GM23338 (cell line): ENCODE results near the gene TSPEAR. TPM values are rescaled to one million over a fixed set of nuclear protein-coding genes. Genes with fewer than 3 reads are reported as not detected.

ENCODE experiments used
- ATAC-seq: fragments of 200-7000 bp; cut with Tn5 transposase; 3 replicates; pipeline ENCODE4 v1.9.1; 2020
- DNase-seq: peaks from one replicate; pipeline ENCODE4 v3.0.0-alpha.2; 2015; ENCODE audit warnings: low spot score
- H2AFZ ChIP-seq: fragments of 200-600 bp; sonication (generic); 2 replicates; pipeline ENCODE4 v1.8.0; 2016; ENCODE audit warnings: antibody characterized with exemption, mild to moderate bottlenecking, moderate library complexity
- H3F3A ChIP-seq: fragments of 200-600 bp; sonication (generic); replicated peaks from 2 replicates; pipeline ENCODE4 v1.8.0; 2017; ENCODE audit warnings: antibody characterized with exemption, mixed run types, low read depth
- H3K27ac ChIP-seq: fragments of 200-600 bp; sonication (generic); 2 replicates; pipeline ENCODE4 v1.6.1; 2016; ENCODE audit warnings: low read depth
- H3K27me3 ChIP-seq: fragments of 200-600 bp; sonication (generic); 2 replicates; pipeline ENCODE4 v1.8.0; 2016; ENCODE audit warnings: mild to moderate bottlenecking, mixed run types, moderate library complexity; ENCODE audit not compliant: insufficient read depth
- H3K36me3 ChIP-seq: fragments of 200-600 bp; sonication (generic); 2 replicates; pipeline ENCODE4 v1.8.0; 2016; ENCODE audit warnings: mild to moderate bottlenecking; ENCODE audit not compliant: insufficient read depth
- H3K4me1 ChIP-seq: fragments of 200-600 bp; sonication (generic); 2 replicates; pipeline ENCODE4 v1.8.0; 2016; ENCODE audit warnings: mild to moderate bottlenecking, moderate library complexity; ENCODE audit not compliant: insufficient read depth
- H3K4me2 ChIP-seq: fragments of 200-600 bp; sonication (generic); 2 replicates; pipeline ENCODE4 v1.7.1; 2017; ENCODE audit warnings: mixed run types
- H3K4me3 ChIP-seq: fragments of 200-600 bp; sonication (generic); 2 replicates; pipeline ENCODE4 v1.6.1; 2016; ENCODE audit warnings: mixed run types
- H3K79me2 ChIP-seq: fragments of 200-600 bp; sonication (generic); replicated peaks from 2 replicates; pipeline ENCODE4 v1.8.0; 2017; ENCODE audit warnings: mild to moderate bottlenecking; ENCODE audit not compliant: insufficient read depth
- H3K9me2 ChIP-seq: fragments of 200-600 bp; sonication (generic); 2 replicates; pipeline ENCODE4 v1.8.0; 2017; ENCODE audit not compliant: insufficient read depth
- H4K20me1 ChIP-seq: fragments of 200-600 bp; sonication (generic); replicated peaks from 2 replicates; pipeline ENCODE4 v1.8.0; 2017; ENCODE audit warnings: mild to moderate bottlenecking; ENCODE audit not compliant: insufficient read depth
- H3K27ac Mint-ChIP-seq: 2 replicates; pipeline ENCODE4 v1.8.0; 2020; ENCODE audit warnings: inconsistent platforms, mild to moderate bottlenecking, moderate library complexity, mixed read lengths
- H3K27me3 Mint-ChIP-seq: 3 replicates; pipeline ENCODE4 v1.8.0; 2022; ENCODE audit warnings: low read depth, mild to moderate bottlenecking, moderate library complexity, mixed read lengths, inconsistent platforms; ENCODE audit not compliant: insufficient read depth, poor library complexity
- H3K36me3 Mint-ChIP-seq: 3 replicates; pipeline ENCODE4 v1.8.0; 2021; ENCODE audit warnings: low read depth, mild to moderate bottlenecking, inconsistent platforms, moderate library complexity, mixed read lengths
- H3K4me1 Mint-ChIP-seq: 3 replicates; pipeline ENCODE4 v1.8.0; 2020; ENCODE audit warnings: mild to moderate bottlenecking, inconsistent platforms, mixed read lengths
- H3K4me3 Mint-ChIP-seq: 3 replicates; pipeline ENCODE4 v1.8.0; 2021; ENCODE audit warnings: moderate library complexity, mild to moderate bottlenecking, inconsistent platforms, mixed read lengths
- H3K9me3 Mint-ChIP-seq: 3 replicates; pipeline ENCODE4 v1.8.0; 2020; ENCODE audit warnings: moderate library complexity, mild to moderate bottlenecking, inconsistent platforms, mixed read lengths
- CREB1 ChIP-seq: fragments of 250-450 bp; sonication (Bioruptor Pico); IDR thresholded peaks from 2 replicates; pipeline ENCODE4 v1.5.0; 2020; ENCODE audit warnings: low read depth, mild to moderate bottlenecking, moderate library complexity
- EZH2 ChIP-seq: fragments of 200-600 bp; sonication (generic); IDR thresholded peaks from one replicate; pipeline ENCODE4 v1.8.0; 2017; ENCODE audit warnings: antibody characterized with exemption, mild to moderate bottlenecking, low read depth; ENCODE audit not compliant: unreplicated experiment
- EZH2phosphoT487 ChIP-seq: fragments of 200-600 bp; sonication (generic); IDR thresholded peaks from one replicate; pipeline ENCODE4 v1.8.1; 2018; ENCODE audit warnings: antibody characterized with exemption; ENCODE audit not compliant: unreplicated experiment
- POLR2AphosphoS5 ChIP-seq: IDR thresholded peaks from 2 replicates; pipeline ENCODE4 v1.6.1; 2016; ENCODE audit warnings: antibody characterized with exemption, low read depth
- STAT1 ChIP-seq: IDR thresholded peaks from one replicate; pipeline ENCODE4 v1.6.1; 2016; ENCODE audit warnings: antibody characterized with exemption; ENCODE audit not compliant: unreplicated experiment
- ZNF114 ChIP-seq: fragments of 250-450 bp; sonication (Bioruptor Pico); IDR thresholded peaks from 2 replicates; pipeline ENCODE4 v1.5.0; 2020; ENCODE audit warnings: mild to moderate bottlenecking, moderate library complexity
- ZNF331 ChIP-seq: fragments of 250-450 bp; sonication (Bioruptor Pico); IDR thresholded peaks from 2 replicates; pipeline ENCODE4 v1.5.0; 2020; ENCODE audit warnings: low read depth, mild to moderate bottlenecking, moderate library complexity
- polyA plus RNA-seq: library from polyadenylated mRNA; unstranded; fragments of >200 nt; fragmentation: Nextera tagmentation; extraction: Ambion mirVana; gene quantifications from 2 replicates; pipeline ENCODE4 v1.2.1, GENCODE V29; 2016
- total RNA-seq: library from RNA; depleted of rRNA; stranded (reverse); fragments of >200 nt; shearing (Covaris generic); gene quantifications from 2 replicates; pipeline ENCODE4 v1.2.3, GENCODE V29; 2014
- TF ChIP-seq, protein P1 (sequence below), 2 experiments: fragments of 200-600 bp in 1 of 2; sonication (generic) in 1 of 2; conservative IDR thresholded peaks; 2 replicates each; pipeline versions ENCODE4 v1.5.1 to v1.6.1; 2016 to 2017; ENCODE audit warnings: antibody characterized with exemption in 2 of 2, low read depth in 2 of 2, mild to moderate bottlenecking in 2 of 2, moderate library complexity in 1 of 2
- TF ChIP-seq, protein P2 (sequence below): fragments of 250-450 bp; sonication (Bioruptor Pico); IDR thresholded peaks from 2 replicates; pipeline ENCODE4 v1.5.0; 2020; ENCODE audit warnings: mild to moderate bottlenecking, moderate library complexity
- TF ChIP-seq, protein P3 (sequence below): IDR thresholded peaks from one replicate; pipeline ENCODE4 v1.6.1; 2018; ENCODE audit warnings: antibody characterized with exemption; ENCODE audit not compliant: unreplicated experiment

The TSPEAR gene
- total and polyA plus RNA-seq, 2 experiments from 2014 or later, result 0.35 to 0.92 TPM

DNA sequence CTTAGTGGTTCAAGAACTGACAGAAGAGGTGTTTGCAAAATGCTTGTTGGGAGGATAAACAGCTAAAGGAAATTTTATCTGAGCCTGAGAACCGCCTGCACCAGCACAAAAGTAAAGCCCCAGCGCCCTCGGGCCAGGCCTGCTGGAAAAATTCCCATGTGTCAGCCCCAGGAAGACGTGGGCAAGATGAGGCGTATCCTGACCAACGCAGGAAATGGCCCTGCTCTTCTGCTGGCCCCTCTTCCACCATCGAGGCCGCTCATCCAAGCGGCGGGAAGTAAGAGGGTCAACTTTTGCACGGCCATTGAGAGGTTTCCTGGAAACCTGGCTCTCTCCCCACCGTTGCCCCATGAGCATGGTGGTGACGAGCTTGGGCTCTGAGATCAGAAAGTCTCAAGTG, 216.4 kb downstream of the TSPEAR start:
- H3K27me3 ChIP-seq, result no peaks in the 10 kb centered on the region
- H3F3A ChIP-seq, result no peaks in the 10 kb centered on the region
- H4K20me1 ChIP-seq, result no peaks in the 10 kb centered on the region; the same call in 1 of the 2 replicates
- H3K36me3 ChIP-seq, result peaks cover 5% of the 10 kb centered on the region; the same call in 1 of the 2 replicates
- Mint-ChIP-seq H3K4me1 (peaks cover 24% of the 10 kb centered on the region), H3K4me3 (no peak overlapping the region), H3K27me3 (peaks cover 5% of the 10 kb centered on the region), H3K36me3 (peaks cover 47% of the 10 kb centered on the region), H3K27ac (no peak overlapping the region), H3K9me3 (peaks cover 44% of the 10 kb centered on the region)
- TF ChIP-seq POLR2AphosphoS5 (no peak), CREB1 (CRISPR knock-in tag) (no peak), EZH2 (no peak), EZH2phosphoT487 (no peak), ZNF331 (CRISPR knock-in tag) (no peak), STAT1 (no peak), ZNF114 (no peak)
- TF ChIP-seq, protein P1, sequence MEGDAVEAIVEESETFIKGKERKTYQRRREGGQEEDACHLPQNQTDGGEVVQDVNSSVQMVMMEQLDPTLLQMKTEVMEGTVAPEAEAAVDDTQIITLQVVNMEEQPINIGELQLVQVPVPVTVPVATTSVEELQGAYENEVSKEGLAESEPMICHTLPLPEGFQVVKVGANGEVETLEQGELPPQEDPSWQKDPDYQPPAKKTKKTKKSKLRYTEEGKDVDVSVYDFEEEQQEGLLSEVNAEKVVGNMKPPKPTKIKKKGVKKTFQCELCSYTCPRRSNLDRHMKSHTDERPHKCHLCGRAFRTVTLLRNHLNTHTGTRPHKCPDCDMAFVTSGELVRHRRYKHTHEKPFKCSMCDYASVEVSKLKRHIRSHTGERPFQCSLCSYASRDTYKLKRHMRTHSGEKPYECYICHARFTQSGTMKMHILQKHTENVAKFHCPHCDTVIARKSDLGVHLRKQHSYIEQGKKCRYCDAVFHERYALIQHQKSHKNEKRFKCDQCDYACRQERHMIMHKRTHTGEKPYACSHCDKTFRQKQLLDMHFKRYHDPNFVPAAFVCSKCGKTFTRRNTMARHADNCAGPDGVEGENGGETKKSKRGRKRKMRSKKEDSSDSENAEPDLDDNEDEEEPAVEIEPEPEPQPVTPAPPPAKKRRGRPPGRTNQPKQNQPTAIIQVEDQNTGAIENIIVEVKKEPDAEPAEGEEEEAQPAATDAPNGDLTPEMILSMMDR (conservative IDR thresholded peaks at IDR 0.05; ENCODE audit: low read depth in 2 of 2), result no peak
- TF ChIP-seq, protein P2, sequence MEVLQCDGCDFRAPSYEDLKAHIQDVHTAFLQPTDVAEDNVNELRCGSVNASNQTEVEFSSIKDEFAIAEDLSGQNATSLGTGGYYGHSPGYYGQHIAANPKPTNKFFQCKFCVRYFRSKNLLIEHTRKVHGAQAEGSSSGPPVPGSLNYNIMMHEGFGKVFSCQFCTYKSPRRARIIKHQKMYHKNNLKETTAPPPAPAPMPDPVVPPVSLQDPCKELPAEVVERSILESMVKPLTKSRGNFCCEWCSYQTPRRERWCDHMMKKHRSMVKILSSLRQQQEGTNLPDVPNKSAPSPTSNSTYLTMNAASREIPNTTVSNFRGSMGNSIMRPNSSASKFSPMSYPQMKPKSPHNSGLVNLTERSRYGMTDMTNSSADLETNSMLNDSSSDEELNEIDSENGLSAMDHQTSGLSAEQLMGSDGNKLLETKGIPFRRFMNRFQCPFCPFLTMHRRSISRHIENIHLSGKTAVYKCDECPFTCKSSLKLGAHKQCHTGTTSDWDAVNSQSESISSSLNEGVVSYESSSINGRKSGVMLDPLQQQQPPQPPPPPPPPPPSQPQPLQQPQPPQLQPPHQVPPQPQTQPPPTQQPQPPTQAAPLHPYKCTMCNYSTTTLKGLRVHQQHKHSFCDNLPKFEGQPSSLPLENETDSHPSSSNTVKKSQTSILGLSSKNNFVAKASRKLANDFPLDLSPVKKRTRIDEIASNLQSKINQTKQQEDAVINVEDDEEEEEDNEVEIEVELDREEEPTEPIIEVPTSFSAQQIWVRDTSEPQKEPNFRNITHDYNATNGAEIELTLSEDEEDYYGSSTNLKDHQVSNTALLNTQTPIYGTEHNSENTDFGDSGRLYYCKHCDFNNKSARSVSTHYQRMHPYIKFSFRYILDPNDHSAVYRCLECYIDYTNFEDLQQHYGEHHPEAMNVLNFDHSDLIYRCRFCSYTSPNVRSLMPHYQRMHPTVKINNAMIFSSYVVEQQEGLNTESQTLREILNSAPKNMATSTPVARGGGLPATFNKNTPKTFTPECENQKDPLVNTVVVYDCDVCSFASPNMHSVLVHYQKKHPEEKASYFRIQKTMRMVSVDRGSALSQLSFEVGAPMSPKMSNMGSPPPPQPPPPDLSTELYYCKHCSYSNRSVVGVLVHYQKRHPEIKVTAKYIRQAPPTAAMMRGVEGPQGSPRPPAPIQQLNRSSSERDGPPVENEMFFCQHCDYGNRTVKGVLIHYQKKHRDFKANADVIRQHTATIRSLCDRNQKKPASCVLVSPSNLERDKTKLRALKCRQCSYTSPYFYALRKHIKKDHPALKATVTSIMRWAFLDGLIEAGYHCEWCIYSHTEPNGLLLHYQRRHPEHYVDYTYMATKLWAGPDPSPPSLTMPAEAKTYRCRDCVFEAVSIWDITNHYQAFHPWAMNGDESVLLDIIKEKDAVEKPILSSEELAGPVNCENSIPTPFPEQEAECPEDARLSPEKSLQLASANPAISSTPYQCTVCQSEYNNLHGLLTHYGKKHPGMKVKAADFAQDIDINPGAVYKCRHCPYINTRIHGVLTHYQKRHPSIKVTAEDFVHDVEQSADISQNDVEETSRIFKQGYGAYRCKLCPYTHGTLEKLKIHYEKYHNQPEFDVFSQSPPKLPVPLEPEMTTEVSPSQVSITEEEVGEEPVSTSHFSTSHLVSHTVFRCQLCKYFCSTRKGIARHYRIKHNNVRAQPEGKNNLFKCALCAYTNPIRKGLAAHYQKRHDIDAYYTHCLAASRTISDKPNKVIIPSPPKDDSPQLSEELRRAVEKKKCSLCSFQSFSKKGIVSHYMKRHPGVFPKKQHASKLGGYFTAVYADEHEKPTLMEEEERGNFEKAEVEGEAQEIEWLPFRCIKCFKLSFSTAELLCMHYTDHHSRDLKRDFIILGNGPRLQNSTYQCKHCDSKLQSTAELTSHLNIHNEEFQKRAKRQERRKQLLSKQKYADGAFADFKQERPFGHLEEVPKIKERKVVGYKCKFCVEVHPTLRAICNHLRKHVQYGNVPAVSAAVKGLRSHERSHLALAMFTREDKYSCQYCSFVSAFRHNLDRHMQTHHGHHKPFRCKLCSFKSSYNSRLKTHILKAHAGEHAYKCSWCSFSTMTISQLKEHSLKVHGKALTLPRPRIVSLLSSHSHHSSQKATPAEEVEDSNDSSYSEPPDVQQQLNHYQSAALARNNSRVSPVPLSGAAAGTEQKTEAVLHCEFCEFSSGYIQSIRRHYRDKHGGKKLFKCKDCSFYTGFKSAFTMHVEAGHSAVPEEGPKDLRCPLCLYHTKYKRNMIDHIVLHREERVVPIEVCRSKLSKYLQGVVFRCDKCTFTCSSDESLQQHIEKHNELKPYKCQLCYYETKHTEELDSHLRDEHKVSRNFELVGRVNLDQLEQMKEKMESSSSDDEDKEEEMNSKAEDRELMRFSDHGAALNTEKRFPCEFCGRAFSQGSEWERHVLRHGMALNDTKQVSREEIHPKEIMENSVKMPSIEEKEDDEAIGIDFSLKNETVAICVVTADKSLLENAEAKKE (CRISPR knock-in tag), result no peak
- TF ChIP-seq, protein P3, sequence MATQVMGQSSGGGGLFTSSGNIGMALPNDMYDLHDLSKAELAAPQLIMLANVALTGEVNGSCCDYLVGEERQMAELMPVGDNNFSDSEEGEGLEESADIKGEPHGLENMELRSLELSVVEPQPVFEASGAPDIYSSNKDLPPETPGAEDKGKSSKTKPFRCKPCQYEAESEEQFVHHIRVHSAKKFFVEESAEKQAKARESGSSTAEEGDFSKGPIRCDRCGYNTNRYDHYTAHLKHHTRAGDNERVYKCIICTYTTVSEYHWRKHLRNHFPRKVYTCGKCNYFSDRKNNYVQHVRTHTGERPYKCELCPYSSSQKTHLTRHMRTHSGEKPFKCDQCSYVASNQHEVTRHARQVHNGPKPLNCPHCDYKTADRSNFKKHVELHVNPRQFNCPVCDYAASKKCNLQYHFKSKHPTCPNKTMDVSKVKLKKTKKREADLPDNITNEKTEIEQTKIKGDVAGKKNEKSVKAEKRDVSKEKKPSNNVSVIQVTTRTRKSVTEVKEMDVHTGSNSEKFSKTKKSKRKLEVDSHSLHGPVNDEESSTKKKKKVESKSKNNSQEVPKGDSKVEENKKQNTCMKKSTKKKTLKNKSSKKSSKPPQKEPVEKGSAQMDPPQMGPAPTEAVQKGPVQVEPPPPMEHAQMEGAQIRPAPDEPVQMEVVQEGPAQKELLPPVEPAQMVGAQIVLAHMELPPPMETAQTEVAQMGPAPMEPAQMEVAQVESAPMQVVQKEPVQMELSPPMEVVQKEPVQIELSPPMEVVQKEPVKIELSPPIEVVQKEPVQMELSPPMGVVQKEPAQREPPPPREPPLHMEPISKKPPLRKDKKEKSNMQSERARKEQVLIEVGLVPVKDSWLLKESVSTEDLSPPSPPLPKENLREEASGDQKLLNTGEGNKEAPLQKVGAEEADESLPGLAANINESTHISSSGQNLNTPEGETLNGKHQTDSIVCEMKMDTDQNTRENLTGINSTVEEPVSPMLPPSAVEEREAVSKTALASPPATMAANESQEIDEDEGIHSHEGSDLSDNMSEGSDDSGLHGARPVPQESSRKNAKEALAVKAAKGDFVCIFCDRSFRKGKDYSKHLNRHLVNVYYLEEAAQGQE, result no peak
- DNase-seq (no peak), ATAC-seq (no peak)
- no peak overlapping the region for H2AFZ ChIP-seq
- H3K9me2 ChIP-seq, result no peaks in the 10 kb centered on the region
- H3K4me3 ChIP-seq, result no peak overlapping the region
- no peak overlapping the region for H3K27ac ChIP-seq
- no peak overlapping the region for H3K4me2 ChIP-seq
- H3K4me1 ChIP-seq, result peaks cover 6% of the 10 kb centered on the region; the same call in 1 of the 2 replicates
- no peaks in the 10 kb centered on the region for H3K79me2 ChIP-seq
